Right forelimb (tissue), 1 donor: Measurements from ENCODE around the gene MRTFA.
"Not testable (repeated sequence)": the region's sequence is repeated elsewhere in the genome, so short reads cannot be mapped to it uniquely, and the experiment has no call there.

Experiments used
- DNase-seq: peaks from one replicate; pipeline ENCODE4 v3.0.0-alpha.2; 2018

The MRTFA gene

GRCh38 chr22:40636380-40637182, at the start of gene MRTFA:
MRTFA (minus strand) TSS chr22:40636719.
- peak; percentile 100 for DNase-seq

GRCh38 chr22:40685406-40685805, 48.9 kb upstream of the MRTFA start:
- no peak for DNase-seq

GRCh38 chr22:40684728-40685127, 48.2 kb upstream of the MRTFA start:
- DNase-seq = no peak

- no peak for DNase-seq
Measured at GRCh38 chr22:40681451-40681850, 44.9 kb upstream of the MRTFA start.

- no peak for DNase-seq
Measured at GRCh38 chr22:40680819-40681183, 44.3 kb upstream of the MRTFA start.

- DNase-seq = no peak
Measured at GRCh38 chr22:40679964-40680818, 43.7 kb upstream of the MRTFA start.

GRCh38 chr22:40679249-40679963, 42.9 kb upstream of the MRTFA start, which contains the start of gene MCHR1:
MCHR1 (plus strand) TSS chr22:40679484; CDS start chr22:40679653, 169 bp downstream.
- no peak for DNase-seq

- no peak for DNase-seq
Measured at GRCh38 chr22:40678493-40679248, 42.2 kb upstream of the MRTFA start.

GRCh38 chr22:40676644-40677043, 40.1 kb upstream of the MRTFA start:
- no peak for DNase-seq

GRCh38 chr22:40676166-40676565, 39.6 kb upstream of the MRTFA start:
- DNase-seq = not testable (repeated sequence)

GRCh38 chr22:40674274-40674673, 37.8 kb upstream of the MRTFA start:
- no peak for DNase-seq

- no peak for DNase-seq
Measured at GRCh38 chr22:40673017-40673416, 36.5 kb upstream of the MRTFA start.

- no peak for DNase-seq
Measured at GRCh38 chr22:40671796-40672360, 35.4 kb upstream of the MRTFA start.

GRCh38 chr22:40671369-40671768, 34.9 kb upstream of the MRTFA start:
- DNase-seq = no peak

GRCh38 chr22:40670058-40670457, 33.5 kb upstream of the MRTFA start:
- DNase-seq = no peak

- DNase-seq = no peak
Measured at GRCh38 chr22:40668611-40669411, 32.3 kb upstream of the MRTFA start.

- DNase-seq = no peak
Measured at GRCh38 chr22:40666151-40666848, 29.8 kb upstream of the MRTFA start.

- DNase-seq = no peak
Measured at GRCh38 chr22:40665312-40665711, 28.8 kb upstream of the MRTFA start.

- no peak for DNase-seq
Measured at GRCh38 chr22:40661671-40662070, 25.2 kb upstream of the MRTFA start.

GRCh38 chr22:40660730-40661129, 24.2 kb upstream of the MRTFA start:
- no peak for DNase-seq

GRCh38 chr22:40659166-40659565, 22.6 kb upstream of the MRTFA start:
- no peak for DNase-seq
